Measurements from ENCODE around the gene RAB31.

DNA sequence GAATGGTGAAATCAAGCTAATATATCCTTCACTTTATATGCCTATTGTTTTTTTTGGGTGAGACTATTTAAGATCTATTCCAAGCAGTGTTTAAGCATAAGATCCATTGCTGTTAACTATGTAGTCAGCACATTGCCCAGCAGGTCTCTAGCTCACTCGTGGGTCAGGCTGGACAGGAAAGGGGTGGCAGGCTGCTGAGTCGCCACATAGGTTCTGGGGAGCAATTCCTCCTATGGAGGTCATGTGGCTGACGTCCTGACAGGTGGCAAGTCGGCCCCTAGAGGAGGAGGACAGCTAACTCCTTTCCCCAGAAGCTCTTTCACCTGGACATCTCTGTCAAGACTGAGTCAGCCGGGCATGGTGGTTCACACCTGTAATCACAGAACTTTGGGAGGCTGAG lies 13.9 kb upstream of the RAB31 start:
- TF ChIP-seq CTCF (conservative IDR thresholded peaks at IDR 0.05 in 1 of 2, IDR thresholded peaks at IDR 0.05 in 1 of 2; ENCODE audit: extremely low read depth in 1 of 2, insufficient read depth in 1 of 2, low read depth in 1 of 2, low read length in 2 of 2) (no peak), EZH2 (IDR thresholded peaks at IDR 0.05; ENCODE audit: borderline replicate concordance, low read length) (no peak)
